ENCODE results near the gene NCCRP1.
A peak's percentile ranks its signal among the peaks of the same experiment; 100 is the strongest.
"Not testable (repeated sequence)": the region's sequence is repeated elsewhere in the genome, so short reads cannot be mapped to it uniquely, and the experiment has no call there.

The NCCRP1 gene

GRCh38 chr19:39245166-39245565 lies 48.4 kb downstream of the NCCRP1 start:
- not testable (repeated sequence) for DNase-seq (ENCODE audit: low read depth in 3 of 3)

- peak in 1 of 3 donors; percentile 35 for DNase-seq (ENCODE audit: low read depth in 3 of 3)
Observed at GRCh38 chr19:39246951-39247669, 50.3 kb downstream of the NCCRP1 start.

- DNase-seq (ENCODE audit: low read depth in 3 of 3), result no peak
Observed at GRCh38 chr19:39247701-39248664, 51.2 kb downstream of the NCCRP1 start.

GRCh38 chr19:39248806-39249205 lies 52.0 kb downstream of the NCCRP1 start, which contains the start of gene IFNL4:
Gene IFNL4, minus strand, starts transcription at chr19:39248856.
- DNase-seq (ENCODE audit: low read depth in 3 of 3), result no peak

- no peak for DNase-seq (ENCODE audit: low read depth in 3 of 3)
Observed at GRCh38 chr19:39251081-39251480, 54.3 kb downstream of the NCCRP1 start.

Measured in stimulated activated CD4-positive, alpha-beta T cell treated with anti-CD3 and anti-CD28 coated beads, TNF-alpha, amount 100 ng/mL, for 48 hours (primary cell).